NCI-H774 (cell line): ENCODE results near the gene HOXB1.

Source experiments
- DNase-seq: peaks from one replicate; lab custom pipeline; 2025; lab: John Stamatoyannopoulos, UW

HOXB1 gene

GRCh38 chr17:48530887-48531272 lies at the start of gene HOXB1:
TSS of gene HOXB1 (minus strand) at chr17:48531011. CDS start at chr17:48530904, 107 bp downstream.
- no peak for DNase-seq

GRCh38 chr17:48579760-48580554 lies 49.1 kb upstream of the HOXB1 start:
- DNase-seq, result peak; percentile 69

- DNase-seq, result no peak
These were observed 48.6 kb upstream of the HOXB1 start for GRCh38 chr17:48579471-48579759.

GRCh38 chr17:48578616-48579470 lies 48.0 kb upstream of the HOXB1 start:
- DNase-seq, result peak; percentile 82

GRCh38 chr17:48577946-48578615 lies 47.3 kb upstream of the HOXB1 start, which contains the start of gene HOXB4:
TSS of gene HOXB4 (minus strand) at chr17:48578350. CDS start at chr17:48578319, 31 bp downstream.
- DNase-seq, result peak; percentile 92

GRCh38 chr17:48577330-48577945 lies 46.6 kb upstream of the HOXB1 start:
- no peak for DNase-seq

DNA sequence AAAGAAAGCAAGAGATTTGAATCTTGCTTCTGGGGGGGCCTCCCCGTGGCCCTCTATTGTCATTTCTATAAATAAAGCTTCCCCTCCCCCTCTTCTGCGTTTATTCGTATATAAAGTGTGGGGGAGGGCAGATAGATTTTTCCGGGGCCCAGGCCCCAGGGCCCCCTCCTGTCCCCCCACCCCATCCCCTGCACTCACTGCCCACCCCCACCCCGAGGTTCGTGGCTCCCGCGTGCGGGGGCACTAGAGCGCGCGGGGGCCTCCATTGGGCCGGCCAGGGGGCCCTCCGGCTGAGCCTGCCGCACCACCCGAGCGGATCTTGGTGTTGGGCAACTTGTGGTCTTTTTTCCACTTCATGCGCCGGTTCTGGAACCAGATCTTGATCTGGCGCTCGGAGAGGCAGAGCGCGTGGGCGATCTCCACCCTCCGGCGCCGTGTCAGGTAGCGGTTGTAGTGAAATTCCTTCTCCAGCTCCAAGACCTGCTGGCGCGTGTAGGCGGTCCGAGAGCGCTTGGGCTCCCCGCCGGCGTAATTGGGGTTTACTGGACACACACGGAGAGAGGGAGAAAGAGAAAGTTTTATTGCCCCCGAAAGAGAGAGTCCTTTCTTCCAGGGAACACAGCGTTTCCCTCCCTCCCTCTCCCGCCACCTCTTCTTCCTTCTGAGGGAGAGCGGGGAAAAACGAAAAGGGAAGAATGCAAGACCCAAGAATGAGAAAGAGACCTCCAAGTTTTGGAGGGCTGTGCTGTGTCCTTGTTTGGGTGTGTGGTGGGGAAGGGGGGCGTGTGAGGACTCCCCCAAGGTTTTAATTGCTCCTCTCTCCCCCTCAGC lies 45.9 kb upstream of the HOXB1 start:
- peak; percentile 45 for DNase-seq

DNA sequence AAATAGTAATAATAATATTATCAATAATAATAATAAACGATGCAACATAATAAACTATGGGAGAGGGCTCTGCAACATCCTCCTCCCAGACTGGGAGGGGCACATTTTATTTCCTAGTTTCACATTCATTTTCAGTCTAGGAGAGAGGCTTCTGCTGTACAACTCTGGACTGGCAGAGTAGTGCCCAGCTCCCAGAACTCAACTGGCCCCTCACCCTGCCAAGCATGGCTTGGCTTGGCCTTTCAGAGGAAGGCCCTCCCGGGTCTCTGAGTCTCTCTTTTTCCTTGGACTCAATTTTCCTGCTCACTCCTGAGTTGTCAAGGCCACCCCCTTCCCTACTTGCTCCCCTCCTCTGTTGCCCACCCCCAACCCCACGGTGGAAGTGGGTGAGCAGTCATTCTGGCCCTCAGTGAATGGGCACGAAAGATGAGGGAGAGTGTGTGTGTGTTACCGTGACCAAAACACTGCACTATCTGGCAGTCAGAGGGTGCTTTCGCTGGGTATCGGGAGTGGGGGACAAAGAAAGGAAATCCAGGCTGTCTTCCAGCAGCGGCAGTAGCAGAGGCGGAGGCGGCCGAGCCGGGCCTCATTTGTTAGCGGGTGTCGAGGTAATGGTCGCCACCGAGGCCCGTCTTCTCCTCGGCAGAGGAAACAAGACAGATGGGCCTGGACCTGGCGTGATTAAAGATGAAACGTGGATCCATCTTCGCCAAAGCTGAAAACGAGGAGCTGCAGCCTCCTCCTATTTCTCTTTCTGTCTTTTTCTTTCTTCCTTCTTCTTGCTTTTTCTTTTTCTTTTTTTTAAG lies 45.1 kb upstream of the HOXB1 start:
- DNase-seq, result no peak

- peak; percentile 93 for DNase-seq
These were observed 44.3 kb upstream of the HOXB1 start for GRCh38 chr17:48575066-48575582.

DNA sequence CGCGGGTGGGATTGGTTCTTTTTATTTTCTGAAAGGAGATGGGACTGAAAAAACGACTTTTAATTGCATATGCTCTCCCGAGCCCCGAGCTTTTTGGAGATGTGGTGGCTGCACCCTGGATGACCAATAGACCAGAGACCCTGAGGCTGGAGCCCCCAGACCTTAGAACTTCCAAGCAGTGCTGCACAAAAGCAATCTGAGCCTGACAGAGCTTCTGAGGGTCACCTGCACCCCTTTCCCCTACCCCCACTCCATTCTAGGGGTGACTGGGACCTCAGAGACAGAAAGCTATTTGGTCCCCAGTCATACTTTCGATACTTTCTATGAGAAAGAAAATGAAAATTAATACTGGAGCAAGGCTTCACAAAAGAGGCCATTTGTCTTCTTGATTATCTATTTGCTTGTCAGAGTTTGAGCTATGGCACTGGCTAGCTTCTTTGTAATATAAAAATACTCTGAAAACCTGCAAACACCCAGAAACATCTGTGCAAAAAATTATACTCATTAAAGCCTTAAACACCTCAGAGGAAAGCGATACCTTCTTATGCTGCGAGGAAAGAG lies 43.8 kb upstream of the HOXB1 start:
- DNase-seq, result no peak

GRCh38 chr17:48571826-48572417 lies 41.1 kb upstream of the HOXB1 start:
- DNase-seq, result no peak

GRCh38 chr17:48571024-48571818 lies 40.4 kb upstream of the HOXB1 start:
- no peak for DNase-seq

- DNase-seq, result no peak
These were observed 39.7 kb upstream of the HOXB1 start for GRCh38 chr17:48570325-48571023.

- DNase-seq, result no peak
These were observed 39.0 kb upstream of the HOXB1 start for GRCh38 chr17:48569674-48570324.

DNA sequence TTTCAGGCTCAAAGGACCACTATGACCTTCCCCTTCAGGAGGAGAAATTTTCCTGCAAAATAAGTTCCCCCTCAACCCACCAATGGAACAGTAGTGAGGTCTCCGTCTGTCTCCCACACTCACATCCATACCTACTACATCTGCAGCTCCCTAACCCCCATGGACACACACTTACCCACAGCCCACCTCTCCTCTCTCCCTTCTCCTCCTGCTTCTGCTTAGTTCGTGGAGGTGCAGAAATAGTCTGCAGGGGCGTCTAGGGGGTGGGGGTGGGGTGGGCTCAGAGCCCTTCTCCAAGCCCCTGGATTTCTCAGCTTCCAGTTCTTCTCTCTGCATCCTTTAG lies 38.4 kb upstream of the HOXB1 start:
- DNase-seq, result no peak

DNA sequence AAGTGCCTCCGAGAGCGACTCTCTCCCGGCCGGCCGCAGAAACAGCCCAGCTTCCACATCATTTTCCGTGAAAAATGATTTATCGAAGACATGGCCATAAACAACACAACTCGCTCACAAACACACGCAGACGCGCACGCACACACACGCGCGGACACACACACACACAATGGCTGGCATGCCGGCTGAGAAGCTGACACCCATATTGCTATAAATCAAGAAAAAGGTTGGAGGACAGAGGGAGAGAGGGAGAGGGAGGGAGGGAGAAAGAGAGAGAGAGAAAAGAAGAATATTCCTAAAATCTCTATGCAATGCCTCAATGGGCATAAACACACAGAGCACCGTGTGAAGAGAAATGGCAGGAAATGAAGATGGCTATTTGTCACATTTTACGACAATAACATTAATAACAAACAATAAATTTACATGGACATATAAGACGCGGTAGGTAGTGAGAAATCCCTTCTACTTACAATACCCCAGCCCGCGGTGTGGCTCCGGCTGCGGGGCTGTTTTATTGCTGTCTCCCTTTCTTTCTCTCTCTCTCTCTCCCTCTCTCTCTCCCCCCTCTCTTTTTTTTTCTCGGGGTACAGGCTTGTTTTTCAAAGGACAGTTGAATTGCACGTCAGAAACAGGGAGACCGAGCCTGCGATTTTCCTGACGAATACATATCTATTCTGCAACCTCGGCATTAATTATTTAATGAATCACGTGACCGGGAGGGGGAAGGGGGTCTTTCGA lies 37.9 kb upstream of the HOXB1 start:
- no peak for DNase-seq
